SK-N-SH treated with all-trans-retinoic acid at 6 μM for 48 hours (cell line): ENCODE measurements around the gene ADARB2.

ENCODE experiments used
- ATAC-seq: fragments of 200-7000 bp; cut with Tn5 transposase; 3 replicates; pipeline ENCODE4 v1.9.1; 2020; ENCODE audit warnings: mild to moderate bottlenecking, moderate library complexity
- ARNTL ChIP-seq: fragments of 450-650 bp; formaldehyde crosslinking; IDR thresholded peaks from 2 replicates; pipeline ENCODE4 v1.5.0; 2020; ENCODE audit warnings: low read depth, mild to moderate bottlenecking, moderate library complexity, borderline replicate concordance
- BACH2 ChIP-seq: fragments of 250-450 bp; sonication (Bioruptor Pico); IDR thresholded peaks from 2 replicates; pipeline ENCODE4 v1.9.0; 2021; ENCODE audit warnings: mild to moderate bottlenecking, borderline replicate concordance
- CSDC2 ChIP-seq: fragments of 250-450 bp; sonication (Bioruptor Pico); IDR thresholded peaks from 2 replicates; pipeline ENCODE4 v1.5.0; 2020; ENCODE audit warnings: mild to moderate bottlenecking, moderate library complexity
- ESRRG ChIP-seq: fragments of 250-450 bp; sonication (Bioruptor Pico); IDR thresholded peaks from 2 replicates; pipeline ENCODE4 v1.6.1; 2021; ENCODE audit warnings: mild to moderate bottlenecking
- GLIS3 ChIP-seq: fragments of 250-450 bp; sonication (Bioruptor Pico); IDR thresholded peaks from 2 replicates; pipeline ENCODE4 v1.5.0; 2020; ENCODE audit warnings: mild to moderate bottlenecking, moderate library complexity
- ISL1 ChIP-seq: fragments of 250-450 bp; sonication (Bioruptor Pico); IDR thresholded peaks from 2 replicates; pipeline ENCODE4 v2.1.2; 2022; ENCODE audit warnings: mild to moderate bottlenecking, moderate library complexity
- OSR1 ChIP-seq: fragments of 250-450 bp; sonication (Bioruptor Pico); IDR thresholded peaks from 2 replicates; pipeline ENCODE4 v1.8.0; 2022; ENCODE audit warnings: moderate library complexity, mild to moderate bottlenecking, inconsistent platforms
- PPARA ChIP-seq: fragments of 250-450 bp; sonication (Bioruptor Pico); IDR thresholded peaks from 2 replicates; pipeline ENCODE4 v1.5.0; 2020; ENCODE audit warnings: mild to moderate bottlenecking, borderline replicate concordance
- RARB ChIP-seq: fragments of 250-450 bp; sonication (Bioruptor Pico); IDR thresholded peaks from 2 replicates; pipeline ENCODE4 v1.8.0; 2021; ENCODE audit warnings: mild to moderate bottlenecking, moderate library complexity
- SNAI2 ChIP-seq: fragments of 250-450 bp; sonication (Bioruptor Pico); IDR thresholded peaks from 2 replicates; pipeline ENCODE4 v1.5.0; 2020; ENCODE audit warnings: mild to moderate bottlenecking, moderate library complexity
- TCF4 ChIP-seq: fragments of 250-450 bp; sonication (Bioruptor Pico); IDR thresholded peaks from 2 replicates; pipeline ENCODE4 v1.8.0; 2021; ENCODE audit warnings: mild to moderate bottlenecking, moderate library complexity, borderline replicate concordance
- TOX ChIP-seq: fragments of 250-450 bp; sonication (Bioruptor Pico); IDR thresholded peaks from 2 replicates; pipeline ENCODE4 v1.8.0; 2021; ENCODE audit warnings: mild to moderate bottlenecking, moderate library complexity, borderline replicate concordance
- ZC3H10 ChIP-seq: fragments of 250-450 bp; sonication (Bioruptor Pico); IDR thresholded peaks from 2 replicates; pipeline ENCODE4 v1.5.1; 2021; ENCODE audit warnings: mild to moderate bottlenecking, moderate library complexity
- ZFP3 ChIP-seq: fragments of 250-450 bp; sonication (Bioruptor Pico); IDR thresholded peaks from 2 replicates; pipeline ENCODE4 v1.5.0; 2020; ENCODE audit warnings: mild to moderate bottlenecking, moderate library complexity
- ZFP30 ChIP-seq: fragments of 450-650 bp; formaldehyde crosslinking; IDR thresholded peaks from 2 replicates; pipeline ENCODE4 v1.5.0; 2022; ENCODE audit warnings: mild to moderate bottlenecking, moderate library complexity
- ZNF565 ChIP-seq: fragments of 450-650 bp; formaldehyde crosslinking; conservative IDR thresholded peaks from 2 replicates; pipeline ENCODE4 v1.5.0; 2020; ENCODE audit warnings: low read depth, mild to moderate bottlenecking, moderate library complexity
- ZNF70 ChIP-seq: fragments of 450-650 bp; formaldehyde crosslinking; IDR thresholded peaks from 2 replicates; pipeline ENCODE4 v1.5.0; 2020; ENCODE audit warnings: mild to moderate bottlenecking, moderate library complexity
- ZNF8 ChIP-seq: fragments of 450-650 bp; formaldehyde crosslinking; IDR thresholded peaks from 2 replicates; pipeline ENCODE4 v1.5.0; 2020; ENCODE audit warnings: mild to moderate bottlenecking, moderate library complexity
- TF ChIP-seq, protein P1 (sequence below): fragments of 250-450 bp; sonication (Bioruptor Pico); IDR thresholded peaks from 2 replicates; pipeline ENCODE4 v1.8.0; 2021; ENCODE audit warnings: low read depth, mild to moderate bottlenecking, moderate library complexity, borderline replicate concordance
- TF ChIP-seq, protein P2 (sequence below): fragments of 250-450 bp; sonication (Bioruptor Pico); IDR thresholded peaks from 2 replicates; pipeline ENCODE4 v1.8.0; 2020; ENCODE audit warnings: mild to moderate bottlenecking, moderate library complexity, borderline replicate concordance
- TF ChIP-seq, protein P3 (sequence below): fragments of 250-450 bp; sonication (Bioruptor Pico); IDR thresholded peaks from 2 replicates; pipeline ENCODE4 v1.5.1; 2020; ENCODE audit warnings: low read depth, mild to moderate bottlenecking, moderate library complexity
- TF ChIP-seq, protein P4 (sequence below): fragments of 250-450 bp; sonication (Bioruptor Pico); IDR thresholded peaks from 2 replicates; pipeline ENCODE4 v1.5.0; 2020; ENCODE audit warnings: mild to moderate bottlenecking, moderate library complexity
- TF ChIP-seq, protein P5 (sequence below): fragments of 250-450 bp; sonication (Bioruptor Pico); IDR thresholded peaks from 2 replicates; pipeline ENCODE4 v1.5.1; 2021; ENCODE audit warnings: mild to moderate bottlenecking, moderate library complexity

Gene ADARB2

GRCh38 chr10:1603181-1603580, 134.1 kb downstream of the ADARB2 start:
- TF ChIP-seq, protein P1, sequence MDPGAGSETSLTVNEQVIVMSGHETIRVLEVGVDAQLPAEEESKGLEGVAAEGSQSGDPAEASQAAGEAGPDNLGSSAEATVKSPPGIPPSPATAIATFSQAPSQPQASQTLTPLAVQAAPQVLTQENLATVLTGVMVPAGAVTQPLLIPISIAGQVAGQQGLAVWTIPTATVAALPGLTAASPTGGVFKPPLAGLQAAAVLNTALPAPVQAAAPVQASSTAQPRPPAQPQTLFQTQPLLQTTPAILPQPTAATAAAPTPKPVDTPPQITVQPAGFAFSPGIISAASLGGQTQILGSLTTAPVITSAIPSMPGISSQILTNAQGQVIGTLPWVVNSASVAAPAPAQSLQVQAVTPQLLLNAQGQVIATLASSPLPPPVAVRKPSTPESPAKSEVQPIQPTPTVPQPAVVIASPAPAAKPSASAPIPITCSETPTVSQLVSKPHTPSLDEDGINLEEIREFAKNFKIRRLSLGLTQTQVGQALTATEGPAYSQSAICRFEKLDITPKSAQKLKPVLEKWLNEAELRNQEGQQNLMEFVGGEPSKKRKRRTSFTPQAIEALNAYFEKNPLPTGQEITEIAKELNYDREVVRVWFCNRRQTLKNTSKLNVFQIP (CRISPR knock-in tag), result no peak
- TF ChIP-seq ZC3H10 (no peak), SNAI2 (CRISPR knock-in tag) (no peak), ARNTL (CRISPR knock-in tag) (no peak), OSR1 (no peak), BACH2 (CRISPR knock-in tag) (no peak), ZFP3 (CRISPR knock-in tag) (no peak), TCF4 (CRISPR knock-in tag) (no peak), ZFP30 (CRISPR knock-in tag) (no peak), CSDC2 (CRISPR knock-in tag) (no peak), RARB (CRISPR knock-in tag) (no peak), ESRRG (CRISPR knock-in tag) (no peak), ISL1 (no peak), ZNF565 (CRISPR knock-in tag) (no peak), ZNF70 (CRISPR knock-in tag) (no peak), TOX (no peak), GLIS3 (CRISPR knock-in tag) (no peak)
- TF ChIP-seq, protein P2, sequence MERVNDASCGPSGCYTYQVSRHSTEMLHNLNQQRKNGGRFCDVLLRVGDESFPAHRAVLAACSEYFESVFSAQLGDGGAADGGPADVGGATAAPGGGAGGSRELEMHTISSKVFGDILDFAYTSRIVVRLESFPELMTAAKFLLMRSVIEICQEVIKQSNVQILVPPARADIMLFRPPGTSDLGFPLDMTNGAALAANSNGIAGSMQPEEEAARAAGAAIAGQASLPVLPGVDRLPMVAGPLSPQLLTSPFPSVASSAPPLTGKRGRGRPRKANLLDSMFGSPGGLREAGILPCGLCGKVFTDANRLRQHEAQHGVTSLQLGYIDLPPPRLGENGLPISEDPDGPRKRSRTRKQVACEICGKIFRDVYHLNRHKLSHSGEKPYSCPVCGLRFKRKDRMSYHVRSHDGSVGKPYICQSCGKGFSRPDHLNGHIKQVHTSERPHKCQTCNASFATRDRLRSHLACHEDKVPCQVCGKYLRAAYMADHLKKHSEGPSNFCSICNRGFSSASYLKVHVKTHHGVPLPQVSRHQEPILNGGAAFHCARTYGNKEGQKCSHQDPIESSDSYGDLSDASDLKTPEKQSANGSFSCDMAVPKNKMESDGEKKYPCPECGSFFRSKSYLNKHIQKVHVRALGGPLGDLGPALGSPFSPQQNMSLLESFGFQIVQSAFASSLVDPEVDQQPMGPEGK (CRISPR knock-in tag), result no peak
- TF ChIP-seq, protein P3, sequence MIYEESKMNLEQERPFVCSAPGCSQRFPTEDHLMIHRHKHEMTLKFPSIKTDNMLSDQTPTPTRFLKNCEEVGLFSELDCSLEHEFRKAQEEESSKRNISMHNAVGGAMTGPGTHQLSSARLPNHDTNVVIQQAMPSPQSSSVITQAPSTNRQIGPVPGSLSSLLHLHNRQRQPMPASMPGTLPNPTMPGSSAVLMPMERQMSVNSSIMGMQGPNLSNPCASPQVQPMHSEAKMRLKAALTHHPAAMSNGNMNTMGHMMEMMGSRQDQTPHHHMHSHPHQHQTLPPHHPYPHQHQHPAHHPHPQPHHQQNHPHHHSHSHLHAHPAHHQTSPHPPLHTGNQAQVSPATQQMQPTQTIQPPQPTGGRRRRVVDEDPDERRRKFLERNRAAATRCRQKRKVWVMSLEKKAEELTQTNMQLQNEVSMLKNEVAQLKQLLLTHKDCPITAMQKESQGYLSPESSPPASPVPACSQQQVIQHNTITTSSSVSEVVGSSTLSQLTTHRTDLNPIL (CRISPR knock-in tag), result no peak
- TF ChIP-seq, protein P4, sequence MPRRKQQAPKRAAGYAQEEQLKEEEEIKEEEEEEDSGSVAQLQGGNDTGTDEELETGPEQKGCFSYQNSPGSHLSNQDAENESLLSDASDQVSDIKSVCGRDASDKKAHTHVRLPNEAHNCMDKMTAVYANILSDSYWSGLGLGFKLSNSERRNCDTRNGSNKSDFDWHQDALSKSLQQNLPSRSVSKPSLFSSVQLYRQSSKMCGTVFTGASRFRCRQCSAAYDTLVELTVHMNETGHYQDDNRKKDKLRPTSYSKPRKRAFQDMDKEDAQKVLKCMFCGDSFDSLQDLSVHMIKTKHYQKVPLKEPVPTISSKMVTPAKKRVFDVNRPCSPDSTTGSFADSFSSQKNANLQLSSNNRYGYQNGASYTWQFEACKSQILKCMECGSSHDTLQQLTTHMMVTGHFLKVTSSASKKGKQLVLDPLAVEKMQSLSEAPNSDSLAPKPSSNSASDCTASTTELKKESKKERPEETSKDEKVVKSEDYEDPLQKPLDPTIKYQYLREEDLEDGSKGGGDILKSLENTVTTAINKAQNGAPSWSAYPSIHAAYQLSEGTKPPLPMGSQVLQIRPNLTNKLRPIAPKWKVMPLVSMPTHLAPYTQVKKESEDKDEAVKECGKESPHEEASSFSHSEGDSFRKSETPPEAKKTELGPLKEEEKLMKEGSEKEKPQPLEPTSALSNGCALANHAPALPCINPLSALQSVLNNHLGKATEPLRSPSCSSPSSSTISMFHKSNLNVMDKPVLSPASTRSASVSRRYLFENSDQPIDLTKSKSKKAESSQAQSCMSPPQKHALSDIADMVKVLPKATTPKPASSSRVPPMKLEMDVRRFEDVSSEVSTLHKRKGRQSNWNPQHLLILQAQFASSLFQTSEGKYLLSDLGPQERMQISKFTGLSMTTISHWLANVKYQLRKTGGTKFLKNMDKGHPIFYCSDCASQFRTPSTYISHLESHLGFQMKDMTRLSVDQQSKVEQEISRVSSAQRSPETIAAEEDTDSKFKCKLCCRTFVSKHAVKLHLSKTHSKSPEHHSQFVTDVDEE (CRISPR knock-in tag), result no peak
- no peak for ATAC-seq

DNA sequence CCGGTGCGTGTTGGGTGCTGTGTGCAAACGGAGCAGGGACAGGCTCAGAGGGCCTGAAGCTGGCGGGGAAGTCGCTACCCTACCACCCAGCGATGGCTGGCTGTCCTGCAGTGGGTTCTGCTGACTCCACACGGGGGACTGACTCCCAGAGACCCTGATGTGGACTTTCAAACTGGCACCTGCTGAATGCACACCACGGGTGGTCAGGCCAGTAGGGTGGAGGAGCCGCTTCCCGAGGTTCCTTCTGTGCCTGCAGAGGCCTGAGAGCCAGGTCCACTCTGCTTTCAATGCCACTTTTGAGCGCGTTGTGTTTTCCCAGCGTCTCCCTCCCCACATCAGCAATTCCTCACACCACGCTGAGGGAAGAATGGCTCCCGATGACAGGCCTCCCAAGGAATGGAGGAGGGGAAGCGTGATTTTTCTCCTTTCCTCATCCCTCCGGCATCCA, 135.3 kb downstream of the ADARB2 start:
- no peak for TF ChIP-seq GLIS3 (CRISPR knock-in tag)
- TF ChIP-seq ISL1, result no peak
- no peak for TF ChIP-seq RARB (CRISPR knock-in tag)
- no peak for TF ChIP-seq ESRRG (CRISPR knock-in tag)
- no peak for TF ChIP-seq ZNF565 (CRISPR knock-in tag)
- TF ChIP-seq TOX, result no peak
- TF ChIP-seq, protein P5, sequence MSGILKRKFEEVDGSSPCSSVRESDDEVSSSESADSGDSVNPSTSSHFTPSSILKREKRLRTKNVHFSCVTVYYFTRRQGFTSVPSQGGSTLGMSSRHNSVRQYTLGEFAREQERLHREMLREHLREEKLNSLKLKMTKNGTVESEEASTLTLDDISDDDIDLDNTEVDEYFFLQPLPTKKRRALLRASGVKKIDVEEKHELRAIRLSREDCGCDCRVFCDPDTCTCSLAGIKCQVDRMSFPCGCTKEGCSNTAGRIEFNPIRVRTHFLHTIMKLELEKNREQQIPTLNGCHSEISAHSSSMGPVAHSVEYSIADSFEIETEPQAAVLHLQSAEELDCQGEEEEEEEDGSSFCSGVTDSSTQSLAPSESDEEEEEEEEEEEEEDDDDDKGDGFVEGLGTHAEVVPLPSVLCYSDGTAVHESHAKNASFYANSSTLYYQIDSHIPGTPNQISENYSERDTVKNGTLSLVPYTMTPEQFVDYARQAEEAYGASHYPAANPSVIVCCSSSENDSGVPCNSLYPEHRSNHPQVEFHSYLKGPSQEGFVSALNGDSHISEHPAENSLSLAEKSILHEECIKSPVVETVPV (CRISPR knock-in tag), result no peak
- TF ChIP-seq, all 23 proteins: peak for 0
- no peak for ATAC-seq

GRCh38 chr10:1601406-1601805, 135.9 kb downstream of the ADARB2 start:
- no peak for TF ChIP-seq ZNF8 (CRISPR knock-in tag)
- TF ChIP-seq ESRRG (CRISPR knock-in tag), result no peak
- no peak for TF ChIP-seq OSR1
- TF ChIP-seq, protein P2 (CRISPR knock-in tag), result no peak
- TF ChIP-seq ZNF70 (CRISPR knock-in tag), result no peak
- no peak for TF ChIP-seq ISL1
- TF ChIP-seq, protein P3 (CRISPR knock-in tag), result no peak
- TF ChIP-seq PPARA, result no peak
- ATAC-seq, result no peak
